ENCODE measurements around the gene WSCD1.

WSCD1 gene

GRCh38 chr17:6163612-6164333 is 93.6 kb downstream of the WSCD1 start:
- Histone ChIP-seq H3K4me3 (ENCODE audit: low read depth in 1 of 2, low read length in 2 of 2) (no peak overlapping the region), H3K27ac (ENCODE audit: low read length) (no peak overlapping the region), H3K36me3 (ENCODE audit: control insufficient read depth in 1 of 2, insufficient read depth in 2 of 2, low read length in 2 of 2) (no peaks in the 10 kb centered on the region), H3K27me3 (ENCODE audit: low read depth, low read length) (no peaks in the 10 kb centered on the region), H3K9me3 (ENCODE audit: control insufficient read depth in 1 of 2, low read length in 2 of 2) (no peaks in the 10 kb centered on the region), H3K4me1 (ENCODE audit: control insufficient read depth in 1 of 2, insufficient read depth in 2 of 2, low read length in 2 of 2) (no peaks in the 10 kb centered on the region)

DNA sequence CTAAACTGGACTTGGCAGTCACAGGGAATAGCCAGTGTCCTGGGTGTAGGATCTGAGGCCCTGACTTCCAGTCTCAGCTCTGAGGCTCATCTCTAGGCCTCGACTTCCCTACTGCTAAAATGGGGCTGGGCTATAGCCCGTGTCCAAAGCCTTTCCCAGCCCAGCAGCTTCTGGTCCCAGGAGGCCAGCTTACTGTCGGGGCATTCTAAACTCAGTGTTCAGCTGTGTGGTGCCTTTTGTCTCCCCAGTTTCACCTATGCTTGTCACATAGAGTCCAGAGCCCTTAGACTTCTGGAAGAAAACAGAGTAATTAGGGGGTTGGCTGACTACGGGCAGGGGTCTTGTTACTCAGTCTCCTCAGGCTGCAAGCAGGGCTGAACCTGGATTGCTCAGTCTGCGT is 94.8 kb downstream of the WSCD1 start:
- no peaks in the 10 kb centered on the region for H3K4me1 ChIP-seq (ENCODE audit: control insufficient read depth in 1 of 2, insufficient read depth in 2 of 2, low read length in 2 of 2)
- H3K36me3 ChIP-seq (ENCODE audit: control insufficient read depth in 1 of 2, insufficient read depth in 2 of 2, low read length in 2 of 2) = no peaks in the 10 kb centered on the region
- no peak overlapping the region for H3K4me3 ChIP-seq (ENCODE audit: low read depth in 1 of 2, low read length in 2 of 2)
- no peaks in the 10 kb centered on the region for H3K27me3 ChIP-seq (ENCODE audit: low read depth, low read length)
- no peak overlapping the region for H3K27ac ChIP-seq (ENCODE audit: low read length)
- no peaks in the 10 kb centered on the region for H3K9me3 ChIP-seq (ENCODE audit: control insufficient read depth in 1 of 2, low read length in 2 of 2)

GRCh38 chr17:6165806-6166205 is 95.6 kb downstream of the WSCD1 start:
- no peak overlapping the region for H3K4me3 ChIP-seq (ENCODE audit: low read depth in 1 of 2, low read length in 2 of 2)
- H3K27ac ChIP-seq (ENCODE audit: low read length) = no peak overlapping the region
- H3K9me3 ChIP-seq (ENCODE audit: control insufficient read depth in 1 of 2, low read length in 2 of 2) = no peaks in the 10 kb centered on the region
- H3K36me3 ChIP-seq (ENCODE audit: control insufficient read depth in 1 of 2, insufficient read depth in 2 of 2, low read length in 2 of 2) = no peaks in the 10 kb centered on the region
- H3K4me1 ChIP-seq (ENCODE audit: control insufficient read depth in 1 of 2, insufficient read depth in 2 of 2, low read length in 2 of 2) = no peaks in the 10 kb centered on the region
- H3K27me3 ChIP-seq (ENCODE audit: low read depth, low read length) = no peaks in the 10 kb centered on the region

- H3K36me3 ChIP-seq (ENCODE audit: control insufficient read depth in 1 of 2, insufficient read depth in 2 of 2, low read length in 2 of 2) = no peaks in the 10 kb centered on the region
- H3K9me3 ChIP-seq (ENCODE audit: control insufficient read depth in 1 of 2, low read length in 2 of 2) = no peaks in the 10 kb centered on the region
- H3K27me3 ChIP-seq (ENCODE audit: low read depth, low read length) = no peaks in the 10 kb centered on the region
- no peaks in the 10 kb centered on the region for H3K4me1 ChIP-seq (ENCODE audit: control insufficient read depth in 1 of 2, insufficient read depth in 2 of 2, low read length in 2 of 2)
- no peak overlapping the region for H3K27ac ChIP-seq (ENCODE audit: low read length)
- H3K4me3 ChIP-seq (ENCODE audit: low read depth in 1 of 2, low read length in 2 of 2) = no peak overlapping the region
Observed at GRCh38 chr17:6166492-6167179, 96.5 kb downstream of the WSCD1 start.

DNA sequence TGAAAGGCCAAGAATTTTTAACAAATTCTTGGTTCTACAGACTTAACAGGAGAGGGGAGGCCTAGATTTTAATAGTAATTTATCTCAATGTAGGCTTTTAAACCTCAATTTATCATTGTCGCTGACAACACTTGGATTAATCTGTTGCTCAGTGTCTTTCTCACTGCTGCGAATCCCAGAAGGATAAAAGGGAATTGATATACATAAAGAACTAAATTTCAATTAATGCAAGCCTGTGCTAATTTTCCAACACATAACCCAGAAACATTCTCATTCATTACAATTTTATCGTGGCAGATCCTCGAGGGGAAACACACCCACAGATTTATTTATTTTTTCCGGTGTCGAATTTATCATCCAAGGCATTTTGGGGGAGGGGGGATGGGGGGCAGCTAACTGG is 98.1 kb downstream of the WSCD1 start:
- Histone ChIP-seq H3K4me3 (ENCODE audit: low read depth in 1 of 2, low read length in 2 of 2) (no peak overlapping the region), H3K27ac (ENCODE audit: low read length) (no peak overlapping the region), H3K4me1 (ENCODE audit: control insufficient read depth in 1 of 2, insufficient read depth in 2 of 2, low read length in 2 of 2) (no peaks in the 10 kb centered on the region), H3K27me3 (ENCODE audit: low read depth, low read length) (no peaks in the 10 kb centered on the region), H3K9me3 (ENCODE audit: control insufficient read depth in 1 of 2, low read length in 2 of 2) (no peaks in the 10 kb centered on the region), H3K36me3 (ENCODE audit: control insufficient read depth in 1 of 2, insufficient read depth in 2 of 2, low read length in 2 of 2) (no peaks in the 10 kb centered on the region)

DNA sequence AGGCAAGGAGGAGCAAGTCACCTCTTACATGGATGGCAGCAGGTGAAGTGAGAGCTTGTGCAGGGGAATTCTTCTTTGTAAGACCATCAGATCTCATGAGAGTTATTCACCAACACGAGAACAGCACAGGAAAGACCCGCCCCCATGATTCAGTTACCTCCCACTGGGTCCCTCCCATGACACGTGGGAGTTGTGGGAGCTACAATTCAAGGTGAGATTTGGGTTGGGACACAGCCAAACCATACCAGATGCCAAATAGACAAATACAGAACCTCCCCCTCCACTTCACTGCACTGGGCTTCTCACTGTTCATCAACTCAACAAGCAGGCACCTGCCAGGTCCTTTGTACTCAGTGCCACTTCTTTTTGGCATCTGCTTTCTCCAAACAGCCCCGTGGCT is 100.2 kb downstream of the WSCD1 start:
- Histone ChIP-seq H3K9me3 (ENCODE audit: control insufficient read depth in 1 of 2, low read length in 2 of 2) (no peaks in the 10 kb centered on the region), H3K27ac (ENCODE audit: low read length) (no peak overlapping the region), H3K4me1 (ENCODE audit: control insufficient read depth in 1 of 2, insufficient read depth in 2 of 2, low read length in 2 of 2) (no peaks in the 10 kb centered on the region), H3K4me3 (ENCODE audit: low read depth in 1 of 2, low read length in 2 of 2) (no peak overlapping the region), H3K36me3 (ENCODE audit: control insufficient read depth in 1 of 2, insufficient read depth in 2 of 2, low read length in 2 of 2) (no peaks in the 10 kb centered on the region), H3K27me3 (ENCODE audit: low read depth, low read length) (no peaks in the 10 kb centered on the region)

DNA sequence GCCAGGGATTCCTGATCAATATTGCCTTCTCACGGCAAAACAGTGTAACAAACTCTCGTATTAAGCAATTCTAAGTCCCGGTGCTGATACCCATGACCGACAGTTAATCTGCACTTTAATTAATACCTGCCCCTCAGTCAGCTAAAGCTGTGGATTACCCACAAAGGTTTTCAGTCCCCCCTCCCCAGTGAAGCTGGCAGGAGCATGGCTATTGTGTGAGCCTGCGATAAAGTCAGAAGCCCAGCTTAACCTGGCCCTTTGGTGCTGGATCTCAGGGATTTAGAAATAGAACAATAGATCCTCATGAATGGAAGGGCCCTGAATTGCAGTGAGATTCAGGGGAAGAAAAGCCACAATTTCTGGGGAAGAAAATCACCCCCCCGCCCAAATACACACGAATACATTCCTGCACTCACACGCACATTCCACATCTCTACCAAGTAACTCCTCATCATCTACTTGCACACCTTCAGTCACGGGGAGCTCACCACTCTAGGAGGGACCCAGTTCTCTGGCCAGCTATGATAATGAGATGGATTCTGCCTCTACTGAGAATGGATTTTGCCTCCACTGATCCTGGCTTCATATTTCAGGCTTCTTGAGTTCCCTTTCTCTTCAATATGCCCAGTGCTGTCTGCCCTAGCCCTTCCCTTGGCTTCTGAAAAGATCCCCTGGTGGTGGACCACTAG is 102.6 kb downstream of the WSCD1 start:
- Histone ChIP-seq H3K27me3 (ENCODE audit: low read depth, low read length) (no peaks in the 10 kb centered on the region), H3K36me3 (ENCODE audit: control insufficient read depth in 1 of 2, insufficient read depth in 2 of 2, low read length in 2 of 2) (no peaks in the 10 kb centered on the region), H3K9me3 (ENCODE audit: control insufficient read depth in 1 of 2, low read length in 2 of 2) (no peaks in the 10 kb centered on the region), H3K27ac (ENCODE audit: low read length) (no peak overlapping the region), H3K4me1 (ENCODE audit: control insufficient read depth in 1 of 2, insufficient read depth in 2 of 2, low read length in 2 of 2) (no peaks in the 10 kb centered on the region), H3K4me3 (ENCODE audit: low read depth in 1 of 2, low read length in 2 of 2) (no peak overlapping the region)

GRCh38 chr17:6173653-6174052 is 103.5 kb downstream of the WSCD1 start:
- Histone ChIP-seq H3K36me3 (ENCODE audit: control insufficient read depth in 1 of 2, insufficient read depth in 2 of 2, low read length in 2 of 2) (no peaks in the 10 kb centered on the region), H3K27ac (ENCODE audit: low read length) (no peak overlapping the region), H3K9me3 (ENCODE audit: control insufficient read depth in 1 of 2, low read length in 2 of 2) (no peaks in the 10 kb centered on the region)

More at GRCh38 chr17:6173653-6174052, 103.5 kb downstream of the WSCD1 start:
- H3K4me1 ChIP-seq (ENCODE audit: control insufficient read depth in 1 of 2, insufficient read depth in 2 of 2, low read length in 2 of 2) = no peaks in the 10 kb centered on the region
- no peak overlapping the region for H3K4me3 ChIP-seq (ENCODE audit: low read depth in 1 of 2, low read length in 2 of 2)
- no peaks in the 10 kb centered on the region for H3K27me3 ChIP-seq (ENCODE audit: low read depth, low read length)
